ENCODE measurements around the gene EAPP.

Gene EAPP

GRCh38 chr14:34498684-34499412, 40.7 kb downstream of the EAPP start:
- TF ChIP-seq CTCF (IDR thresholded peaks at IDR 0.05; ENCODE audit: extremely low read depth, insufficient read depth, missing control alignments), result peak; percentile 38
- in situ Hi-C loops (cut with MboI; ENCODE audit: low pct_unique_long_range_greater_than_20kb, low sequenced_read_pairs, unreplicated experiment), result no loop called here
- peak; percentile 23 for DNase-seq (ENCODE audit: low spot score)

GRCh38 chr14:34496679-34497513, 42.6 kb downstream of the EAPP start:
- in situ Hi-C loops (cut with MboI; ENCODE audit: low pct_unique_long_range_greater_than_20kb, low sequenced_read_pairs, unreplicated experiment), result no loop called here
- DNase-seq (ENCODE audit: low spot score), result no peak
- no peak for TF ChIP-seq CTCF (IDR thresholded peaks at IDR 0.05; ENCODE audit: extremely low read depth, insufficient read depth, missing control alignments)

GRCh38 chr14:34496007-34496678, 43.4 kb downstream of the EAPP start:
- TF ChIP-seq CTCF (IDR thresholded peaks at IDR 0.05; ENCODE audit: extremely low read depth, insufficient read depth, missing control alignments), result no peak
- no peak for DNase-seq (ENCODE audit: low spot score)
- in situ Hi-C loops (cut with MboI; ENCODE audit: low pct_unique_long_range_greater_than_20kb, low sequenced_read_pairs, unreplicated experiment), result no loop called here

- DNase-seq (ENCODE audit: low spot score), result no peak
- no peak for TF ChIP-seq CTCF (IDR thresholded peaks at IDR 0.05; ENCODE audit: extremely low read depth, insufficient read depth, missing control alignments)
- in situ Hi-C loops (cut with MboI; ENCODE audit: low pct_unique_long_range_greater_than_20kb, low sequenced_read_pairs, unreplicated experiment), result no loop called here
These were observed 50.2 kb downstream of the EAPP start for GRCh38 chr14:34489324-34489723.

- in situ Hi-C loops (cut with MboI; ENCODE audit: low pct_unique_long_range_greater_than_20kb, low sequenced_read_pairs, unreplicated experiment), result no loop called here
- no peak for DNase-seq (ENCODE audit: low spot score)
- TF ChIP-seq CTCF (IDR thresholded peaks at IDR 0.05; ENCODE audit: extremely low read depth, insufficient read depth, missing control alignments), result no peak
These were observed 51.0 kb downstream of the EAPP start for GRCh38 chr14:34488528-34488927.

GRCh38 chr14:34484726-34485125, 54.8 kb downstream of the EAPP start:
- DNase-seq (ENCODE audit: low spot score), result no peak
- TF ChIP-seq CTCF (IDR thresholded peaks at IDR 0.05; ENCODE audit: extremely low read depth, insufficient read depth, missing control alignments), result no peak
- in situ Hi-C loops (cut with MboI; ENCODE audit: low pct_unique_long_range_greater_than_20kb, low sequenced_read_pairs, unreplicated experiment), result no loop called here

Measured in GM13977 (cell line).